Keratinocyte (primary cell): ENCODE results near the gene ZNF521. TPM values are rescaled to one million over a fixed set of nuclear protein-coding genes. Genes with fewer than 3 reads are reported as not detected.

Source experiments
- DNase-seq: peaks from one replicate; pipeline ENCODE4 v3.0.0-alpha.2; 2011; ENCODE audit warnings: low read depth, missing footprints, low spot score
- FAIRE-seq: peaks from 2 replicates; lab custom pipeline; 2011; peaks lifted over from hg19 to GRCh38; lab: Jason Lieb, UNC
- H2AFZ ChIP-seq: 2 replicates; pipeline ENCODE4 v1.6.0; 2012; ENCODE audit warnings: low read length, control low read depth, inconsistent platforms; ENCODE audit not compliant: control insufficient read depth
- H3K27ac ChIP-seq: 2 replicates; pipeline ENCODE4 v1.5.1; 2011; ENCODE audit warnings: low read length; ENCODE audit not compliant: control insufficient read depth, insufficient read depth
- H3K27me3 ChIP-seq: 3 replicates; pipeline ENCODE4 v1.6.0; 2011; ENCODE audit warnings: low read length; ENCODE audit not compliant: control insufficient read depth, insufficient read depth; ENCODE audit errors: extremely low read depth
- H3K36me3 ChIP-seq, 2 experiments: 2 replicates in 1 of 2; 3 replicates in 1 of 2; pipeline ENCODE4 v1.5.1; 2011; ENCODE audit warnings: low read length in 2 of 2, mild to moderate bottlenecking in 1 of 2; ENCODE audit not compliant: control insufficient read depth in 2 of 2, insufficient read depth in 2 of 2; ENCODE audit errors: extremely low read depth in 1 of 2
- H3K4me1 ChIP-seq: 3 replicates; pipeline ENCODE4 v1.5.1; 2011; ENCODE audit warnings: low read length; ENCODE audit not compliant: control insufficient read depth, insufficient read depth; ENCODE audit errors: extremely low read depth
- H3K4me2 ChIP-seq: 3 replicates; pipeline ENCODE4 v1.6.0; 2011; ENCODE audit warnings: low read depth, low read length; ENCODE audit not compliant: control insufficient read depth, insufficient read depth; ENCODE audit errors: extremely low read depth
- H3K4me3 ChIP-seq, 3 experiments: fragments of 200-600 bp in 1 of 3; sonication (generic) in 1 of 3; 2 replicates in 2 of 3; 3 replicates in 1 of 3; pipeline ENCODE4 v1.5.1; 2011 to 2016; ENCODE audit warnings: low read length in 3 of 3, mild to moderate bottlenecking in 3 of 3, control low read depth in 2 of 3, inconsistent platforms in 1 of 3, low read depth in 1 of 3, mixed read lengths in 1 of 3, mixed run types in 1 of 3, moderate library complexity in 1 of 3; ENCODE audit not compliant: control insufficient read depth in 2 of 3, insufficient read depth in 2 of 3; ENCODE audit errors: extremely low read depth in 1 of 3
- H3K79me2 ChIP-seq: 2 replicates; pipeline ENCODE4 v1.6.0; 2012; ENCODE audit warnings: low read length; ENCODE audit not compliant: control insufficient read depth, insufficient read depth
- H3K9ac ChIP-seq: 3 replicates; pipeline ENCODE4 v1.6.0; 2011; ENCODE audit warnings: low read length; ENCODE audit not compliant: control insufficient read depth, insufficient read depth; ENCODE audit errors: extremely low read depth
- H3K9me1 ChIP-seq: 3 replicates; pipeline ENCODE4 v1.6.0; 2011; ENCODE audit warnings: low read length; ENCODE audit not compliant: control insufficient read depth, insufficient read depth; ENCODE audit errors: extremely low read depth
- H3K9me3 ChIP-seq: 2 replicates; pipeline ENCODE4 v1.5.1; 2012; ENCODE audit warnings: low read depth, low read length; ENCODE audit not compliant: control insufficient read depth
- H4K20me1 ChIP-seq: 3 replicates; pipeline ENCODE4 v1.6.0; 2011; ENCODE audit warnings: low read length; ENCODE audit not compliant: control insufficient read depth, insufficient read depth; ENCODE audit errors: extremely low read depth
- CTCF ChIP-seq, 3 experiments: IDR thresholded peaks in 1 of 3; conservative IDR thresholded peaks in 1 of 3; optimal IDR thresholded peaks in 1 of 3; 2 replicates in 2 of 3; 3 replicates in 1 of 3; pipeline versions ENCODE3 to v1.5.1; 2011; ENCODE audit warnings: low read length in 3 of 3, mild to moderate bottlenecking in 3 of 3, moderate library complexity in 2 of 3, control low read depth in 1 of 3, inconsistent platforms in 1 of 3; ENCODE audit not compliant: insufficient read depth in 2 of 3; ENCODE audit errors: extremely low read depth in 1 of 3
- EZH2 ChIP-seq: IDR thresholded peaks from one replicate; pipeline ENCODE4 v1.6.1; 2012; ENCODE audit warnings: inconsistent platforms, mild to moderate bottlenecking, low read length, moderate library complexity
- dilution Hi-C: fragments of 300-500 bp; cut with MboI; formaldehyde crosslinking; loops from one replicate; pipeline ENCODE4 v1.7.0; 2020; ENCODE audit warnings: low sequenced_read_pairs; ENCODE audit not compliant: extremely low pct_ligation_motif_present
- polyA plus RNA-seq, 5 experiments: library from polyadenylated mRNA; depleted of rRNA in 3 of 5; stranded (reverse) in 3 of 5; stranded (forward) in 1 of 5; unstranded in 1 of 5; fragments of >200 nt; gene quantifications; 1 replicate in 1 of 5; 2 replicates in 3 of 5; 3 replicates in 1 of 5; pipeline versions ENCODE4 v1.2.1 to v1.2.3, GENCODE V29; 2011 to 2012; ENCODE audit warnings: missing spikeins in 2 of 5, low read depth in 1 of 5, low replicate concordance in 1 of 5

The ZNF521 gene
- polyA plus RNA-seq, 1 donor (not counting 4 experiments of a cell fraction or from before 2014, with no cell fraction given), result 0.07 TPM

- H3K4me1 ChIP-seq, result no peaks in the 10 kb centered on the region
- FAIRE-seq (no peak), DNase-seq (no peak)
- no peaks in the 10 kb centered on the region for H3K36me3 ChIP-seq
- H3K9me3 ChIP-seq, result no peaks in the 10 kb centered on the region
- no peaks in the 10 kb centered on the region for H3K79me2 ChIP-seq
- no peaks in the 10 kb centered on the region for H4K20me1 ChIP-seq
- H3K4me3 ChIP-seq, result no peak overlapping the region
- no peak for TF ChIP-seq EZH2
- no peak overlapping the region for H3K27ac ChIP-seq
- H3K9me1 ChIP-seq, result no peaks in the 10 kb centered on the region
- H2AFZ ChIP-seq, result no peak overlapping the region
- no peak overlapping the region for H3K4me2 ChIP-seq
- no peak overlapping the region for H3K9ac ChIP-seq
- H3K27me3 ChIP-seq, result no peaks in the 10 kb centered on the region
- dilution Hi-C loops, result no loop called here
These were observed 215.4 kb downstream of the ZNF521 start for GRCh38 chr18:25136416-25137196.

GRCh38 chr18:25134861-25135260 lies 217.1 kb downstream of the ZNF521 start:
- Histone ChIP-seq H2AFZ (no peak overlapping the region), H3K9me1 (no peaks in the 10 kb centered on the region), H3K4me2 (no peak overlapping the region), H3K9me3 (no peaks in the 10 kb centered on the region), H3K27ac (no peak overlapping the region), H3K4me3 (no peak overlapping the region), H4K20me1 (no peaks in the 10 kb centered on the region), H3K27me3 (no peaks in the 10 kb centered on the region), H3K9ac (no peak overlapping the region), H3K36me3 (no peaks in the 10 kb centered on the region), H3K4me1 (no peaks in the 10 kb centered on the region), H3K79me2 (no peaks in the 10 kb centered on the region)
- FAIRE-seq (no peak), DNase-seq (no peak)
- dilution Hi-C loops, result no loop called here
- no peak for TF ChIP-seq CTCF (optimal IDR thresholded peaks at IDR 0.05 in 1 of 3, IDR thresholded peaks at IDR 0.05 in 1 of 3, conservative IDR thresholded peaks at IDR 0.05 in 1 of 3; ENCODE audit: extremely low read depth in 1 of 3, insufficient read depth in 2 of 3, low read length in 3 of 3)
- TF ChIP-seq EZH2, result no peak

GRCh38 chr18:25133879-25134278 lies 218.1 kb downstream of the ZNF521 start:
- Histone ChIP-seq H3K4me1 (no peaks in the 10 kb centered on the region), H3K4me3 (no peak overlapping the region), H3K4me2 (no peak overlapping the region), H3K79me2 (no peaks in the 10 kb centered on the region), H3K36me3 (no peaks in the 10 kb centered on the region), H3K9me1 (no peaks in the 10 kb centered on the region), H3K9ac (no peak overlapping the region), H3K9me3 (no peaks in the 10 kb centered on the region), H2AFZ (no peak overlapping the region), H4K20me1 (no peaks in the 10 kb centered on the region), H3K27me3 (no peaks in the 10 kb centered on the region), H3K27ac (no peak overlapping the region)
- DNase-seq (no peak), FAIRE-seq (no peak)
- dilution Hi-C loops, result no loop called here
- TF ChIP-seq EZH2 (no peak), CTCF (optimal IDR thresholded peaks at IDR 0.05 in 1 of 3, IDR thresholded peaks at IDR 0.05 in 1 of 3, conservative IDR thresholded peaks at IDR 0.05 in 1 of 3; ENCODE audit: extremely low read depth in 1 of 3, insufficient read depth in 2 of 3, low read length in 3 of 3) (no peak)
